GM19395 (cell line): ENCODE measurements around the gene ANXA8L1.
"Not testable (repeated sequence)": the region's sequence is repeated elsewhere in the genome, so short reads cannot be mapped to it uniquely, and the experiment has no call there.

Experiments
- ATAC-seq: cut with Tn5 transposase; IDR thresholded peaks from one replicate; pipeline ENCODE4 v1.9.1; 2021; ENCODE audit warnings: mild to moderate bottlenecking, moderate library complexity; ENCODE audit not compliant: unreplicated experiment

The ANXA8L1 gene

DNA sequence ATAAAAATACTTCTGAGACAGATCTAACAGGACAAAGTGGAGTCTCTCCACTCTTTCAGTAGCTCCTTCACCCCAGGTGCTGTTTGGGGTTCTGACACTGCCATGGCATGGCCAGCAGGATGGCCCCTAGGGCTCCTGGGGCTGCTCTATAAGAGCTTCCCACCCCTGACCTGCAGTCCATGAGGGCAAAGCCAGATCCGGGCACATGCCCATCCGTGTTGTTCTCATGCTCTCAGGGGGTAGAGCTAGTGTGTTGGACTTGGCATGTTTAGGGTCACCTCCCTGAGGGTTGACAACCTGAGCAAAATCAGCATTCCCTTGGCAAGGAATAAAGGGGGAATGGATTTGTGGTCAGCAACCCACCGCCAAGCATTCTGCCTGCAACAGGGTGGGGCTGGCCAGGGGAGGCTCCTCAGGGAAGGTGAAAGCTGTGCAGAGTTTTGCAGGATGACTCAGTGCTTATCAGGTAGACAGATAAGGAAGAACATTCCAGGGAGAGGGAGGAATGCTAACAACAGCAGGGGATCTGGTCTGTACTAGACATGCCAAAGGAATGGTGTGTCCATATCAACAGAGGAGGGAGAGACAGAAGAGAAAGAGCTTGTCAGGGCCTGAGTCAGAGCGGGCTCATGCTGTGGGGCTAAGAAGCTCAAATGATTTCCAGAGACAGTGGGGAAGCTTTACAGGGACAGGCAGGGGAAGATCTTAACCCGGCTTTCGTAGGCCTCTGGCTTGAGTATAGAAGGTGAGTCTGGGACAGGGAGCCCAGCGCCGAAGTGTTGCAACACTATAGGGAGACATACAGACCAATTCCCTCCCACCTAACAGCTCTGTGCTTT lies 21.1 kb downstream of the ANXA8L1 start:
- ATAC-seq = not testable (repeated sequence)

- ATAC-seq = not testable (repeated sequence)
Measured at GRCh38 chr10:46397767-46398166, 22.2 kb downstream of the ANXA8L1 start.

DNA sequence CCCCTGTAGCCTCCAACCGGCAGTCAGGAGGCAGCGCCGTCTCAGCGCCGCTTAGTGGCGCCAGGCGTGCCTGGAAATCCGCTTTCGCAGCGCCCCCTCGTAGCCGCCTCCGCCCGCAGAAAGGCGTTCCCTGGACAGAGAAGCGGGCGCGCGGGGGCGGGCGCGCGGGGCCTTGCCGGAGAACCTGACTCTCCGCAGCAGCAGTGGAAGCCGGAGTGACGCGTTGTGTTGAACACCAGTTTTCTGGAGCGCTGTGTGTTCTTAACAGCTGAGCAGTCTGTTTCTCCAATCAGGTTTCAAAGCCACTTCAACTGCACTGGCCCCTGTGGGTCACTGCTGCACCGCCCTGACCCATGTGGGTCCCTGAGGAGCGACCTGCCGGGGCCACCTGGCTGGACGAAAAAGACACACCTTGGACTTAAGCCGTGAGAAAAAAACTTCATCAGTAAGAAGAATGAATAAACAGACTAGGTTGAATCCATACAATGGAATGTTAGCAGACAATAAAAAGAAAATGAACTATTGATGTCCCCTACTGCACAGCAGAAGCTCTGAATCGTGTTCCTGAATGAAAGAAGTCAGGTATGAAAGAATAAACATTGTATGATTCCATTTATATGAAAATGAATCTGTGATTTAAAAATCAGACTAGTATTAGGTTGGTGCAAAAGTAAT lies 22.8 kb downstream of the ANXA8L1 start:
- ATAC-seq = not testable (repeated sequence)

DNA sequence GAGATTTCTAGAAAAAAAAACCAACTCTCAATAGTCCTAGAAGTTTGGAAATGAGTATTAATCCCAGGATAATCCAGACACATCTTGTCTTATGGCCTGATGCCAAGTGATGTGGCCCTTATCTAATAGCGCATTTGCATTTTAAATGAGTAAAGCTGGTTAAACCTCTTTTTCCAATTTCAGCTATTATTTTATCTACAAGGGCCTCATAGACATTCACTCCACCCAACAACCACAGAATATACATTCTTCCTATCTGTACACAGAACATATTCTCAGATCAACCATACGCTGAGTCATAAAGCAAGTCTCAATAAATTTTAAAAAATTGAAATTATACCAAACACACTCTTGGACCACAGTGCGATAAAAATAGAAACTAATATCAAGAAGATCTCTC lies 34.0 kb downstream of the ANXA8L1 start:
- ATAC-seq = not testable (repeated sequence)

GRCh38 chr10:46411123-46411522 lies 35.5 kb downstream of the ANXA8L1 start:
- ATAC-seq = not testable (repeated sequence)

DNA sequence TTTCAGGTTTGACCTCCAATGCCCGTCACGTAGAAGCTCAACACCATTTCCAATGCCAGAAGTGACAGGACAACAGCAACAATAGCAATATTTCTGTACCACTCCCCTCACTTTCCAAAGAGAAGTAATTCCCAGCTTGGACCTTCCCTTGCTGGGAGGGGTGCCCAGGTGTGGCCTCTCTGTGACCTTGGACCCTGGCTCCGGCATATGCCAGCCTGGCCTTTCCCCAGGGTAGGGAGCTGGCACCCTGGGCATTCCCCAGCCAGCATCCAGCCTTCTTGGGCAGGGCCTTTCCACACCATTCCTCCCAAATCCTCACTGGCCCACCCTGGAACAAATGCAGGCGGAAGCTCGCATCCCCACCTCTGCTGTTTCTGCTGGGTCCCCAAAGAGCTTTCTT lies 37.1 kb downstream of the ANXA8L1 start:
- not testable (repeated sequence) for ATAC-seq

DNA sequence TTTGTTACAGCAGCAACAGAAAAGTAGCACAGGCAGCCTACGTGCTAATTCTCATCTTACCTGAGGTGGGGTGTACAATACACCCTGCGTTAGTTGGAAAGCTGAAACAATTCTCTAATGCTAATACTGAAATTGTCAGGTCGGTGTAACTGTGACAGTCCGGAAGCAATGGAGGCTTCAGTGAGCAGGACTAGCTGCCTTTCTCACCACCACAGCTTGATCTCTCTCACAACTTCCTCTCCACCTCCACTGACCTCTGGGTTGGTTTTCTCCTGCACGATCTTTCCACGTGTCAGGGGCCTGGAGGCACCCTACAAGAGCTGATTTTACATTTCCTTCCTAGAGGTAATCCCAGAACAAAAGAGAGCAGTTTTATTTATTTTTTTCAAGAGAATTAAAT lies 39.7 kb downstream of the ANXA8L1 start:
- ATAC-seq = not testable (repeated sequence)

- ATAC-seq = not testable (repeated sequence)
Measured at GRCh38 chr10:46418283-46418682, 42.7 kb downstream of the ANXA8L1 start.

- ATAC-seq = not testable (repeated sequence)
Measured at GRCh38 chr10:46419570-46420379, 44.2 kb downstream of the ANXA8L1 start.

GRCh38 chr10:46423550-46423949 lies 48.0 kb downstream of the ANXA8L1 start:
- ATAC-seq = not testable (repeated sequence)

GRCh38 chr10:46440942-46441341 lies 65.4 kb downstream of the ANXA8L1 start:
- ATAC-seq = not testable (repeated sequence)
